NCI-H774 (cell line): Measurements from ENCODE around the gene PLA2G4A.
"Not testable (repeated sequence)": the region's sequence is repeated elsewhere in the genome, so short reads cannot be mapped to it uniquely, and the experiment has no call there.

ENCODE experiments used
- DNase-seq: peaks from one replicate; lab custom pipeline; 2025; lab: John Stamatoyannopoulos, UW

The PLA2G4A gene

GRCh38 chr1:186922814-186923213, 94.1 kb downstream of the PLA2G4A start:
- not testable (repeated sequence) for DNase-seq

- no peak for DNase-seq
Observed at GRCh38 chr1:186923486-186923885, 94.7 kb downstream of the PLA2G4A start.

DNA sequence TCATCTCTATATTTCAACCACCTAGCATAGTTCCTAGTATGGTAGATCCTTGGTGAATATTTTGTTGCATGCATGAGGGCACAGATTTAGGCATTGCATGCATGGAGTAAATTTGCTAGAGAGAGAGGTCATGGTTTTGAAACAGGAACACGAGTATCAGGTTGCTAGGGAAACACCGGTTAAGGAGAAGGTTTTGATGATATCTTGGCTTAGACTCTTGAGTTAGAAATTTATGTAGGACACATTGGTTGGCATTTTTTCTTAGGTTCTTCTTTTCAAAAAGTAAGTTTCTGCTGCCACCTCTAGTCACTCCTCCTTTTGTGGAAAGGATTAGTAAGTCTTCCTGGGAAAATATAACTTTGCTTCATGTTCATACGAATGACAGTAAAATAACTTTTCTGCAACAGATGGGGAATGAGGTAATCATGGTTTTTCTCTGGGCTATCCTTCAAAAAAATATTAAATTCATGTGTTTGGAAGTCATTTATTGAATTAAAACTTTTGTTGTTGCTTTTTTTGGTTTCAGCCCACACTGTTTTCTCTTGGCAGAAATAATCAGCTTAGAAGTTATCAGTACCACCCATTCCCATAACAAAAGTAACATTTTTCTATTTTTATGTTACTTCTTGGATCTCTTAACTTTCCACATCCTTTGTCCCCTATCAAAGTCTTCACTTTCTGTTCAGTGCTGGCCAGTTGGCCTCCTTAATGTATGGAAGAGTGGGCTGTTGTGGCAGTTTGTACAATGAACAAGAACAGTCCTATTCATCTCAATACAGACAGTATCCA, 97.3 kb downstream of the PLA2G4A start:
- DNase-seq: no peak

- DNase-seq: no peak
Observed at GRCh38 chr1:186927884-186928283, 99.1 kb downstream of the PLA2G4A start.

- DNase-seq: no peak
Observed at GRCh38 chr1:186930238-186930637, 101.5 kb downstream of the PLA2G4A start.

DNA sequence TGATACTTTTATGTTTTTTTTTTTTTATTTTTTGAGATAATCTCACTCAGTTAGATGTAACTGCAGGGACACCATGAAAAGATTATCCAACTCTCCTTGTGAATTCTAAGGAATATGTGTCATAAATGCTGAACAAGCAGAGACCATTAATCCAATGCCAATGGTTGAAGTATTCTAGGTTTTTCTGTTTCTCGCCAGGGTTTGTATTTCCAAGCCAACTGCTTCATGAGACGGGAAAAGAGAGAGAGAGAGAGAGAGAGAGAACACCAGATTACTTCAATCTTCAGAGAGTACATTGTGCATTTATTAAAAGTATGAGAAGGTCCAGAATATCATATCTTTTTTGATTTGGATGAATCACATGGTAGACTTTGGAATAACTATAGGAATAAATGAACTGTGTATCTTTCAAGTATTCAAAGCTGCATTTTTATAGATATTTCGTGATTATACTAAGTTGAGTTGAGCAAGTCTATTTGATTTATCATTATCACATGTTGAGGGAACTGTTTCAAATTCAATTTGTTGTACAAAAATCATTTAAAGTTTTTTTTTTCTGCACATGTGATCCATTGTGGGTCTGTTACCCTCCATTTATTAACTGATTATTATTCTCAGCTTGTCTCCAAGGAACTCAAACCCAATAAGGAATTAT, 108.4 kb downstream of the PLA2G4A start:
- DNase-seq: no peak

- no peak for DNase-seq
Observed at GRCh38 chr1:186943891-186944686, 115.3 kb downstream of the PLA2G4A start.

GRCh38 chr1:186945146-186945545, 116.4 kb downstream of the PLA2G4A start:
- no peak for DNase-seq

DNA sequence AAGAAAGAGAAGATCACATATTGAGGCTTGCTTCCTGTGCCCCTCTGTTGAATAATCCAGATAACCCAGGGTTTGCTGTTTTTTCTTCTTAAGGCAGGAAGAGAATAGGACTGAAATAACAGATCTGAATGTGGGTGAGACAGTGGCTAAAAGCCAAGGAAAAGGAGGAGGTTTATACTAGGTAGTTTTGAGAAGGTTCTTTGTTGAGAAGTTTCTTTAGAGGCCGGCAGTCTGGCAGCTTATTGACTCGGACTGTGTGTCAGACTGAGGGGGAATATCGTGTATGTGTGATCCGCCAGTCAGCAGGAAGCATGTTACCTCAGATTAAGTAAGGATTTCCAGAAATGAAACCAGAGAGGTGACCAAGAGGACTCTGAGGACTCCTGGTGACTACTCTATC, 119.8 kb downstream of the PLA2G4A start:
- no peak for DNase-seq

GRCh38 chr1:186949173-186949572, 120.4 kb downstream of the PLA2G4A start:
- no peak for DNase-seq

- DNase-seq: no peak
Observed at GRCh38 chr1:186950547-186950946, 121.8 kb downstream of the PLA2G4A start.

DNA sequence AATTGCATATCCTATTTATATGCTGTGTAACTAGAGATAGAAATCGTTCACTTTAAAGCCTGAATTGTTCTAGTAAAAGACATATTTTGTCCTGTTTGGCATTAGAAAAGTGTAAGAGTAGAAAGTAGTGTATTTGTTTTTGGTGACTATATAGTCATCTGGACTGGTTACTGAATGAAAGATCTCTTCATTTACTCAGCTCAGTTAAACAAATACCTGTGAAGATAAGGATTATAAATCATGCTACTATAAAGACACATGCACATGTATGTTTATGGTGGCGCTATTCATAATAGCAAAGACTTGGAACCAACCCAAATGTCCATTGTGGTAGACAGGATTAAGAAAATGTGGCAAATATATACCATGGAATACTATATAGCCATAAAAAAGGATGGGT, 125.1 kb downstream of the PLA2G4A start:
- no peak for DNase-seq

DNA sequence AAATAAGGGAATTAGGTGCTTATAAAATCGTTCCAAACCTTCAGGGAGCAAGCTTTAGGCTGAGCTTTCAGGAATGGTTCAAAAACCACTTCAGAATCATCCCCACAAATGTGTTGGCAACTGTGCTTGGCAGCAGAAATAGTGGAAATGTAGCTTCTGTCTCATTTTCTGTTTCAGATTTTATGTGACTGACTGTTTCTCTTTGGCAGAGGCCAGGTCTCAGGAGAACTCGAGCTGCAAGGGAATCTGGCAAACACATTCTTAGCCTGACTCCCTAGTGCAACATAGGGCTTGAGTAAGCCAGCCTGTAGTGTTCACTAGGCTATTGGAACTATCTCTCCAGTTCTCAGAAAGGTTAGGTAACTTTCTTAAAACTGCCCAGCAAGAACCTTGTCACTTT, 128.6 kb downstream of the PLA2G4A start:
- no peak for DNase-seq

- DNase-seq: no peak
Observed at GRCh38 chr1:186958520-186958919, 129.8 kb downstream of the PLA2G4A start.

DNA sequence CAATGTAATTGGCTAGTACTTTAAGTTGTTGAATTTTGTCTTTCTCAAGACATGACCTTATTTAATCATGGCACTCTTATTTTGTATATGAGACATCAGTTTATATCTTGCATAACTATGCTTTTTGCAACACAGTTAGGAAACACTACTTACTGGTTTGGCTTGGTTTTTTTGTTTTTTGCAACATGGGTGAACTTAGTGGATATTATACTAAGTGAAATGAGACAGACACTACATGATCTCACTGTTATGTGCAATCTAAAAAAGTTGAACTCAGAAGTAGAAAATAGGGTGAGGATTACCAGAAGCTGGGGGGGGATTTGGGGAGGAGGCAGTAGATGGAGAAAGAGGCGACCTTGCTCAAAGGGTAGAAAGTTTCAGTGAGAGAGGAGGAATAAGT, 132.1 kb downstream of the PLA2G4A start:
- DNase-seq: no peak

GRCh38 chr1:186965847-186966246, 137.1 kb downstream of the PLA2G4A start:
- no peak for DNase-seq

DNA sequence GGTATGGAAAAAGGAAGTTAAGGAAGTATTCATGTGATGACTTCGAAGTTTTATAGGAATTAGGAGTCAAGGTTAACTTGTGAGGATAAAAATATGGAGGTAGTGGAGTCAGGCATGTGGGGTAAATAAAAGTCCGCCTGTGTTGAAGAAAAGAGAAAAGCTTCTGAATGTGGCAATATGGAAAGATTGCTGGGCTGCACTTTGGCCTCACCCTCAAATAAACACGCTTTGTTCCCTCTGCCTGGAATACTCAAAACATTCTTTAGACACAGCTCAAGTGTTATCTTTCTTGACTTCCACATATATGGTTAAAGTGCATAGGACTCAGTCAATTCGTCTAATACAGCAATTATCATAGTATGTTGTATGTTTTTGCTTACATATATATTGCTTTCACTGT, 137.7 kb downstream of the PLA2G4A start:
- DNase-seq: no peak

DNA sequence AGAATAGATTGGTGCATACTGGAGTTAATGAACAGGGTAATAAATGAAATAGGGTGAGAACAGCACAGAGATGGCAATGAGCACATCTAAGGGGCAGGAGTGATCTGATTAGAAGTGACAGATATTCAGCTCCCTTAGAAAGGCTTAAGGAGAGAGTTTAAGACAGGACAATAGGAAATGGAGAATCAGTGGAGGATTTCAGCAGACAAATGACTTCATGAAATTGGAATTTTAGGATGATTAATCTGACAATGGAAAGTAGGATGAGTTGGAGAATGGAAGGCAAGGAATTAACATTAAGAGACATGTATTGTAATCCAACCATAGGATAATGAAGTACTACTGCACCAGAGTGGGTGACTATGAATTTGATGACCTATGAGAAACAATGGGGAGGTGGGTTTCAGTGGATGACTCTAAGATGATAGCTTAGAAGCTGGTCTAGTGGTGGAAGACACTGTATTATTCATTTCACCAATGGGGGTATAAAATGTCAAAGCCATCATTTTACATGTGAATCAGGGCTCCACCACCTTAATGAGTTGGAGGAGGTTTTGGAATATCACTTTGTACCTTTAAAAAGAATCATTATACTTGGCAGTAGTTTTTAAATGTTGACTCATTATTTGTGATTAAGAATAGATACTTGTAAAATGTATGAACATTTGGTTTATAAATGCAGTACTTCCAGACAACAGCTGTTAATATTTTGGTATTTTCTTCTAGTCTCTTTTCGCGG, 139.1 kb downstream of the PLA2G4A start:
- DNase-seq: no peak

- DNase-seq: peak; percentile 74
Observed at GRCh38 chr1:186974774-186975181, 146.0 kb downstream of the PLA2G4A start.

GRCh38 chr1:186975220-186975619, 146.5 kb downstream of the PLA2G4A start:
- DNase-seq: no peak

GRCh38 chr1:186976700-186977099, 148.0 kb downstream of the PLA2G4A start:
- DNase-seq: no peak
